MM.1S (cell line): ENCODE results near the gene FOXN1.

Experiments
- EZH2 ChIP-seq: fragments of 300-600 bp; sonication (generic); optimal IDR thresholded peaks from 2 replicates; pipeline ENCODE3; 2017; ENCODE audit warnings: low read depth, mild to moderate bottlenecking, antibody characterized with exemption, low read length, mixed read lengths
- TF ChIP-seq, protein P1 (sequence below): fragments of 300-600 bp; sonication (generic); IDR thresholded peaks from 2 replicates; pipeline ENCODE4 v1.5.1; 2016; ENCODE audit warnings: antibody characterized with exemption, low read length, mixed read lengths

GRCh38 chr17:28551421-28552175, 45.5 kb downstream of the FOXN1 start:
- TF ChIP-seq, protein P1, sequence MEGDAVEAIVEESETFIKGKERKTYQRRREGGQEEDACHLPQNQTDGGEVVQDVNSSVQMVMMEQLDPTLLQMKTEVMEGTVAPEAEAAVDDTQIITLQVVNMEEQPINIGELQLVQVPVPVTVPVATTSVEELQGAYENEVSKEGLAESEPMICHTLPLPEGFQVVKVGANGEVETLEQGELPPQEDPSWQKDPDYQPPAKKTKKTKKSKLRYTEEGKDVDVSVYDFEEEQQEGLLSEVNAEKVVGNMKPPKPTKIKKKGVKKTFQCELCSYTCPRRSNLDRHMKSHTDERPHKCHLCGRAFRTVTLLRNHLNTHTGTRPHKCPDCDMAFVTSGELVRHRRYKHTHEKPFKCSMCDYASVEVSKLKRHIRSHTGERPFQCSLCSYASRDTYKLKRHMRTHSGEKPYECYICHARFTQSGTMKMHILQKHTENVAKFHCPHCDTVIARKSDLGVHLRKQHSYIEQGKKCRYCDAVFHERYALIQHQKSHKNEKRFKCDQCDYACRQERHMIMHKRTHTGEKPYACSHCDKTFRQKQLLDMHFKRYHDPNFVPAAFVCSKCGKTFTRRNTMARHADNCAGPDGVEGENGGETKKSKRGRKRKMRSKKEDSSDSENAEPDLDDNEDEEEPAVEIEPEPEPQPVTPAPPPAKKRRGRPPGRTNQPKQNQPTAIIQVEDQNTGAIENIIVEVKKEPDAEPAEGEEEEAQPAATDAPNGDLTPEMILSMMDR: no peak
- no peak for TF ChIP-seq EZH2
